Calu3 (cell line): Measurements from ENCODE around the gene FUT1. TPM values are rescaled to one million over a fixed set of nuclear protein-coding genes. Genes with fewer than 3 reads are reported as not detected.
"Not testable (repeated sequence)": the region's sequence is repeated elsewhere in the genome, so short reads cannot be mapped to it uniquely, and the experiment has no call there.

Experiments
- BruUV-seq: library from RNA; stranded (reverse); fragments of 400-500 nt; replicated peaks from 2 replicates; lab custom pipeline; 2021; lab: Mats Ljungman, UMichigan
- CTCF ChIA-PET: fragments of 300-600 bp; sonication (Branson Sonifier 250); formaldehyde crosslinking; loops from one replicate; lab custom pipeline; 2022; ENCODE audit warnings: antibody characterized with exemption; lab: Charles Lee
- DNase-seq: peaks from one replicate; pipeline ENCODE4 v3.0.0; 2022
- H3K27ac Mint-ChIP-seq: one replicate; pipeline ENCODE4 v1.8.0; 2022; ENCODE audit warnings: mixed read lengths; ENCODE audit not compliant: unreplicated experiment
- H3K27me3 Mint-ChIP-seq: one replicate; pipeline ENCODE4 v1.8.0; 2022; ENCODE audit warnings: mixed read lengths; ENCODE audit not compliant: unreplicated experiment
- H3K36me3 Mint-ChIP-seq: one replicate; pipeline ENCODE4 v1.8.0; 2022; ENCODE audit warnings: mild to moderate bottlenecking, moderate library complexity, mixed read lengths; ENCODE audit not compliant: insufficient read depth, unreplicated experiment
- H3K4me1 Mint-ChIP-seq: one replicate; pipeline ENCODE4 v1.8.0; 2022; ENCODE audit warnings: mild to moderate bottlenecking, low read depth, mixed read lengths; ENCODE audit not compliant: unreplicated experiment
- H3K4me3 Mint-ChIP-seq: one replicate; pipeline ENCODE4 v1.8.0; 2022; ENCODE audit warnings: mild to moderate bottlenecking, low read depth, moderate library complexity, mixed read lengths; ENCODE audit not compliant: unreplicated experiment
- H3K9me3 Mint-ChIP-seq: one replicate; pipeline ENCODE4 v1.8.0; 2022; ENCODE audit warnings: low read depth, mixed read lengths; ENCODE audit not compliant: unreplicated experiment
- intact Hi-C: fragments of 100-400 bp; cut with micrococcal nuclease; formaldehyde crosslinking; loops from one replicate; pipeline ENCODE4 v1.10.0; 2022; ENCODE audit not compliant: unreplicated experiment
- total RNA-seq: library from RNA; stranded (reverse); gene quantifications from 2 replicates; pipeline ENCODE4 v1.2.3, GENCODE V29; 2022
- TF ChIP-seq, protein P1 (sequence below): fragments of 200-600 bp; IDR thresholded peaks from one replicate; pipeline ENCODE4 v1.8.0; 2022; ENCODE audit warnings: antibody characterized with exemption; ENCODE audit not compliant: unreplicated experiment

The FUT1 gene
- total RNA-seq, 1 experiment from 2014 or later = 2.9 TPM

DNA sequence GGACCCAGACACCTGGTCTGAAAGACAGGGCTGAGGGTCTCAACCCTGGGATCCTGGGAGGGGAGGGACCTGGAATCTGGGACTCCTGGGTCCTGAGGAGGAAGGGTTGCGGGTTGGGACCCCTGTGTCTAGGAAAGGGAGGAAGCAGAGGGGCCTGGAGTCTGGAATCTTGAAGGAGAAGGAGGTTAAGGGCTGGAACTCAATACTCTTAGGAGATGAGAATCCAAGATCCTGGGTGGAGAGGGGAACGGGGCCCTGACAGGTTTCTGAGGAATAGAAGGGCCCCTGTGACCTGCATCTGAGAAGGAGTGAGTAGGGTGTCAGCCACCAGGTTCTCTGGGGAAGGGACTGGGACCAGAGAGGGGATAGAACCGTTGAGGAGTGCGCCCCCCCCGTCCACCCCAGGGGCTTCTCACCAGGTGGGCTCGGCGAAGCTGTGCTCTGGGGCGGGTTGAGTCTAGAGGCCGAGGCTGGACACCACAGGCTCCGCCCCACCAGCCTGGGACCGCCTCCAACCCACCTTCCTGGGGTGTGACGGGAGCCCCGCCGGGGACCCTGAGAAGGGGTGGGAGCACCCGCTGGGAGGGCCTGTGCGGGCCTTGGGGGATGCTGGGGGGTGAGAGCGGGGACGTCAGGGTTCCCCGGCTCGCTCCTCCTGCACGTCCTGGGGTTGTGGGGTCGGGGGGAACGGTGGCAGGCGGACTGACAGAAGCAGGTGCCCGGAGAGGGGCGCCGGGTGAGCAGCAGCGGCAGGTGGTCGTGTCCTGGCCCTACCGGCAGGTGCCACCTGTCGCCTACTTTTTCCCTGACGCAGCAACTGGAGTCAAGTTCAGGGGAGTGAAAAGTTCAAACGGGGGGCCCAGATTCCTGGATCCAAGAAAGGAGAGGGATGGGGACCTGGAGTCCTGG, 32.9 kb downstream of the FUT1 start, which contains the start of gene MAMSTR:
MAMSTR (minus strand) TSS at position 463 of the 909 bp plus-strand sequence. CDS start 694 bp downstream, outside the sequence.
- Mint-ChIP-seq H3K27me3 (peaks cover 13% of the 10 kb centered on the region), H3K4me3 (peak within 1 kb of the TSS; percentile 99), H3K9me3 (no peaks in the 10 kb centered on the region), H3K36me3 (peaks cover 35% of the 10 kb centered on the region), H3K4me1 (peaks cover 7% of the 10 kb centered on the region), H3K27ac (peak within 1 kb of the TSS; percentile 96)
- CTCF ChIA-PET = no interaction called here
- intact Hi-C loops = no loop called here
- BruUV-seq = no TSS peak
- DNase-seq = no peak
- TF ChIP-seq, protein P1, sequence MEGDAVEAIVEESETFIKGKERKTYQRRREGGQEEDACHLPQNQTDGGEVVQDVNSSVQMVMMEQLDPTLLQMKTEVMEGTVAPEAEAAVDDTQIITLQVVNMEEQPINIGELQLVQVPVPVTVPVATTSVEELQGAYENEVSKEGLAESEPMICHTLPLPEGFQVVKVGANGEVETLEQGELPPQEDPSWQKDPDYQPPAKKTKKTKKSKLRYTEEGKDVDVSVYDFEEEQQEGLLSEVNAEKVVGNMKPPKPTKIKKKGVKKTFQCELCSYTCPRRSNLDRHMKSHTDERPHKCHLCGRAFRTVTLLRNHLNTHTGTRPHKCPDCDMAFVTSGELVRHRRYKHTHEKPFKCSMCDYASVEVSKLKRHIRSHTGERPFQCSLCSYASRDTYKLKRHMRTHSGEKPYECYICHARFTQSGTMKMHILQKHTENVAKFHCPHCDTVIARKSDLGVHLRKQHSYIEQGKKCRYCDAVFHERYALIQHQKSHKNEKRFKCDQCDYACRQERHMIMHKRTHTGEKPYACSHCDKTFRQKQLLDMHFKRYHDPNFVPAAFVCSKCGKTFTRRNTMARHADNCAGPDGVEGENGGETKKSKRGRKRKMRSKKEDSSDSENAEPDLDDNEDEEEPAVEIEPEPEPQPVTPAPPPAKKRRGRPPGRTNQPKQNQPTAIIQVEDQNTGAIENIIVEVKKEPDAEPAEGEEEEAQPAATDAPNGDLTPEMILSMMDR = no peak

DNA sequence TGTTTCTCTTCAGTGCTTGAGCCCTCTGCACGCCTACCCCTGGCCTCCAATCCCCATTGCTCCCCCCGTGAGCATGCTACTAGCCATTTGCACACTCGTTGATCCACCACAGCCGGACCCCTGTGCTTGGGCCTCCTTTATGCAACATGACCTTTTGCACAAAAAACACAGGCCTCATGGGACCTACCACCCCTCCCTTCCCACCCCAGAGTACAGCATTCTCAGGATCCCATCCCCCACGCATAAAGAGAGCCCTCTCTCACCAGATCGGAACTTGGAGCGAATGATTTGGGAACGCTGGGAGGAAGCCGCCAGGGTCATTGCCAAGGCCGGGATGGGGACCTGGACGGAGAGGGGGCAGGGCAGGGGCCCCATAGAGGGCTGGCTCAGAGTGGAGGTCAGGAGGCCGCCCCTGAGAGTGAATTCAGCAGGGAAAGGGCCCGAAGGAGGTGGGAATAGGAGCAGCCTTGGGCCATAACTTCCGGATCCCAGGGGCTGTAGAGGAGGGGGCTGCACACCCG, 33.7 kb downstream of the FUT1 start:
- BruUV-seq = no TSS peak
- Mint-ChIP-seq H3K4me3 (no peak overlapping the region), H3K9me3 (no peaks in the 10 kb centered on the region), H3K27me3 (peaks cover 13% of the 10 kb centered on the region), H3K27ac (no peak overlapping the region), H3K36me3 (peaks cover 41% of the 10 kb centered on the region), H3K4me1 (peaks cover 9% of the 10 kb centered on the region)
- DNase-seq = no peak
- TF ChIP-seq, protein P1 = no peak
- CTCF ChIA-PET = no interaction called here
- intact Hi-C loops = no loop called here

DNA sequence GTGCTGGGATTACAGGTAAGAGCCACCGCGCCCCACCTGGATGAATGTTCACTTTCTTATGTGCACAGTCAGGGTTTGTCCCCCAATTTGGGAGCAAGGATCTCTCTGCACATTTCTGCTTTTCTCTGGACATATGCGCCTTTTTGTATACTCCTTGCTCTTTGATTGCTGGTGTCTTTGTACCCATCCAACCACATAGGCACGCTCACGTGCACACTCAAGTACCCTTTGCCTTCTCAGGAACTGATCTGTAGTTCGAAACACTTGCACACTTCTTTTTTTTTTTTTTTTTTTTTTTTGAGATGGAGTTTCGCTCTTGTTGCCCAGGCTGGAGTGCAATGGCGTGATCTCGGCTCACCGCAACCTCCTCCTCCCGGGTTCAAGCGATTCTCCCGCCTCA, 34.3 kb downstream of the FUT1 start:
- H3K9me3 Mint-ChIP-seq, intact Hi-C loops, BruUV-seq, CTCF ChIA-PET, H3K27ac Mint-ChIP-seq, DNase-seq, H3K4me3 Mint-ChIP-seq: not testable (repeated sequence)
- Mint-ChIP-seq H3K27me3 (peaks cover 13% of the 10 kb centered on the region), H3K4me1 (peaks cover 13% of the 10 kb centered on the region), H3K36me3 (peaks cover 48% of the 10 kb centered on the region)

DNA sequence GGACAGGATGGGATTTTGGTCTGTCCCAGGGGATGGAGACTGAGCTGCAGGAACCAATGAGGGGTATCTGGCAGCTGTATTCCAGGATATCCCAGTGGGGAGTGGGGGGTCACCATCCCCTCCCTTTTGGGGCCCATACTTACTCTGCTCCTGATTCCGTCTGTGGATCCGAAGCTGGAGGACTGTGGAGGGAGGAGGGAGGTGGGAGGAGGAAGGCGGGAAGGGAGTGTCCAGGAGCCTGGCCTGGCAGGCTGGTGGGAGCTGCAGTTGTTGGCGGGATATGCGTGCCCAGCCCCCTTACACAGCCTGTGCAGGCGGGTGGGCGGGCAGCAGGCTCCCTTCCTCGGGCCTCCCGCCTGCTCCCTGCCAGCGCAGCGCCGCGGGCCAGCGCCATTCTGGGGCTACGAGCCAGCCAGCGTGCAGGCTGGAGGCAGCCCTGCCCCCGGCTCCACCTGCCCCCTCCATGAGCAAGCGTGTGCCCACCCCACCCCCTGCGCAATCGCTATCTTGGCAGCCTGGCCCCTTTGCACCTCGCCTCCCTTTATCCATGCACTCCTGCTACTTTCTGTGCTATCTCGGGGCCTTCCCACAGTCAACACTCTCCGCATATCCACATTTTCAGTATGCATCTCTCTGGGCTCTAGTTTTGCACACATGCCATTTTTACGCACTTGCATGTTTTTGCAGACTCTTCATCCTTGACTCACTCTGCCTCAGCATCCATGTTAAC, 35.7 kb downstream of the FUT1 start:
- H3K4me3 Mint-ChIP-seq = no peak overlapping the region
- TF ChIP-seq, protein P1 = no peak
- H3K27ac Mint-ChIP-seq = no peak overlapping the region
- no TSS peak for BruUV-seq
- intact Hi-C loops = no loop called here
- no peaks in the 10 kb centered on the region for H3K9me3 Mint-ChIP-seq
- peaks cover 13% of the 10 kb centered on the region for H3K27me3 Mint-ChIP-seq
- H3K4me1 Mint-ChIP-seq = peaks cover 21% of the 10 kb centered on the region
- DNase-seq = no peak
- CTCF ChIA-PET = interaction anchor here (0.6 to 1.0 kb wide), 2 partner anchors 17 to 19 kb away, joined by 3 read pairs; no protein-coding TSS in a partner anchor
- H3K36me3 Mint-ChIP-seq = peaks cover 57% of the 10 kb centered on the region
